Prostate gland (tissue), 2 donors: ENCODE data around the gene SGK2.

Source experiments
- CTCF ChIP-seq, 4 experiments: fragments of 200-600 bp in 2 of 4; fragments of 450-650 bp in 2 of 4; sonication (generic) in 2 of 4; IDR thresholded peaks; 1 replicate in 3 of 4; 2 replicates in 1 of 4; pipeline ENCODE4 v1.5.1; 2016 to 2019; ENCODE audit warnings: antibody characterized with exemption in 4 of 4, mild to moderate bottlenecking in 2 of 4, moderate library complexity in 2 of 4
- POLR2A ChIP-seq: fragments of 450-650 bp; IDR thresholded peaks from one replicate; pipeline ENCODE4 v1.6.1; 2016; ENCODE audit warnings: antibody characterized with exemption, mild to moderate bottlenecking
- POLR2AphosphoS5 ChIP-seq: sonication (generic); formaldehyde crosslinking; IDR thresholded peaks from one replicate; pipeline ENCODE4 v1.6.1; 2017; ENCODE audit warnings: antibody characterized with exemption

- TF ChIP-seq CTCF (IDR thresholded peaks at IDR 0.05) (no peak), POLR2A (no peak), POLR2AphosphoS5 (no peak)
Measured at GRCh38 chr20:43528258-43528875, 30.5 kb upstream of the SGK2 start.
